AG08395 (cell line): Measurements from ENCODE around the gene MTX1.
A peak's percentile ranks its signal among the peaks of the same experiment; 100 is the strongest.

Source experiments
- DNase-seq: peaks from one replicate; pipeline ENCODE4 v3.0.0; 2012; ENCODE audit warnings: mixed read lengths, low spot score

MTX1 gene

DNA sequence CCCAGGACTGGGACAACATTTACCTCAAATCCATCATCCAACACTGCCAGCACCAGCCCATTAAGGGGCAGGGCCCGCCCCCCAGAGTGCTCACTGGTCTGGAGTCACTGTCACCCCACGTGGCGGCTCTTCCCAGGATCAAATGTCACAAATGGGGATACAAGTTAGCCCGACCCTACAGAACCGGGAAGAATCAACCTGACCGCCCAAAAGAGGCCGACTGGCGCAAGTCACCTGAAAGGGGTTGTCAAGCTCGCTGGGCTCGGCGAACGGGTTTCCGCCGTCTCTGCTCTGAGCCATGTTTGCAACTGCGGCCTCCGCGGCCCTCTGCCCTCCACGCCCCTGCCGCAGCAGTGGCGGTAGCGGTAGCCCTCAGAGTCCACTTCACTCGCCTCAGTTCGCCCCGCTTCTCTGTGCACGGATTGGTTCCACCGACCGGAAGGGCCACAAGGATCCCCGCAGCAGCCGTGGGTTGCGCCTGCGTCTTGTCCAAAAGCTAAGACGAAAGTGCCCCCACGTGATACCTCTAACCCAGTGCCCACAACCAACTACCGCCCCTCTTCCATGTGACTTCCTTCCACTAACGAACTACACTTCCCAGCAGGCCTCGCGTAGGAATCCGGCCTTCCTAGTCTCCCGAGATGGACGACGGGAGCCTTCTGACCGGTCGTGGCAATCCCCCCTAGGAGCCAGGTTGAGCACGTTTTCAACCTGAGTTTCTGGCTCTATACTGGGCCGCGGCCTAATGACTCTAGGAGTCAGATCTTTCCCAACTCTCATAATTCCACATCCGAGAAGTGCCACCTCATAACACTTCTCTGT lies 53.6 kb downstream of the MTX1 start, which contains the start of gene SCAMP3:
SCAMP3 (minus strand) TSS at position 509 of the 822 bp plus-strand sequence; CDS start at position 300, 209 bp downstream.
- peak; percentile 99 for DNase-seq

DNA sequence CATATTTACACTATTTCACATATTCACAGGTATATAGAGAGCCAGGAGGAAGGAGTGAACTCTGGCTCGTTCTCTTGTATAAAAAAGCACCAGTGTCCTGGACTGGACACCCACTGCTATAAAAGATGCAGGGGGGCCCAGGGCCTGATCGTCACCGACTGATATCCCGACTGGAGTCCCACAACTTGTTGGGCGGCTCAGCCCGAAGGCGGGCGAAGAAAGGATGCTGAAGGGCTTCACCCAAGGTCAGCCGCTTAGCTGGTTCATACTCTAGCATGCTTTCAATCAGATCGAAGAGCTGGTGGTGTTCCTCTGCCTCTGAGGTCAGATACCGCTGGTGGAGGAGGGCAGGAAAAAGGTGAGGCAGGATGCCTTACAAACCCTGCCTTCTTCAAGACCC lies 54.6 kb downstream of the MTX1 start:
- DNase-seq: no peak
